Left forelimb (tissue), 1 donor: ENCODE measurements around the gene ITPRIPL1.
A peak's percentile ranks its signal among the peaks of the same experiment; 100 is the strongest.
"Not testable (repeated sequence)": the region's sequence is repeated elsewhere in the genome, so short reads cannot be mapped to it uniquely, and the experiment has no call there.

Experiments
- DNase-seq: peaks from one replicate; pipeline ENCODE4 v3.0.0-alpha.2; 2018; ENCODE audit warnings: low spot score

ITPRIPL1 gene, protein sequence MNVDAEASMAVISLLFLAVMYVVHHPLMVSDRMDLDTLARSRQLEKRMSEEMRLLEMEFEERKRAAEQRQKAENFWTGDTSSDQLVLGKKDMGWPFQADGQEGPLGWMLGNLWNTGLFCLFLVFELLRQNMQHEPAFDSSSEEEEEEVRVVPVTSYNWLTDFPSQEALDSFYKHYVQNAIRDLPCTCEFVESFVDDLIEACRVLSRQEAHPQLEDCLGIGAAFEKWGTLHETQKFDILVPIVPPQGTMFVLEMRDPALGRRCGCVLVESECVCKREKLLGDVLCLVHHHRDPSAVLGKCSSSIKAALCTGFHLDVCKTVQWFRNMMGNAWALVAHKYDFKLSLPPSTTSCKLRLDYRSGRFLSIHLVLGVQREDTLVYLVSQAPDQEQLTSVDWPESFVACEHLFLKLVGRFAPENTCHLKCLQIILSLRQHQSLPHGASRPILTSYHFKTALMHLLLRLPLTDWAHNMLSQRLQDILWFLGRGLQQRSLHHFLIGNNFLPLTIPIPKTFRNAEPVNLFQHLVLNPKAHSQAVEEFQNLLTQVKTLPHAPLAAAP

DNA sequence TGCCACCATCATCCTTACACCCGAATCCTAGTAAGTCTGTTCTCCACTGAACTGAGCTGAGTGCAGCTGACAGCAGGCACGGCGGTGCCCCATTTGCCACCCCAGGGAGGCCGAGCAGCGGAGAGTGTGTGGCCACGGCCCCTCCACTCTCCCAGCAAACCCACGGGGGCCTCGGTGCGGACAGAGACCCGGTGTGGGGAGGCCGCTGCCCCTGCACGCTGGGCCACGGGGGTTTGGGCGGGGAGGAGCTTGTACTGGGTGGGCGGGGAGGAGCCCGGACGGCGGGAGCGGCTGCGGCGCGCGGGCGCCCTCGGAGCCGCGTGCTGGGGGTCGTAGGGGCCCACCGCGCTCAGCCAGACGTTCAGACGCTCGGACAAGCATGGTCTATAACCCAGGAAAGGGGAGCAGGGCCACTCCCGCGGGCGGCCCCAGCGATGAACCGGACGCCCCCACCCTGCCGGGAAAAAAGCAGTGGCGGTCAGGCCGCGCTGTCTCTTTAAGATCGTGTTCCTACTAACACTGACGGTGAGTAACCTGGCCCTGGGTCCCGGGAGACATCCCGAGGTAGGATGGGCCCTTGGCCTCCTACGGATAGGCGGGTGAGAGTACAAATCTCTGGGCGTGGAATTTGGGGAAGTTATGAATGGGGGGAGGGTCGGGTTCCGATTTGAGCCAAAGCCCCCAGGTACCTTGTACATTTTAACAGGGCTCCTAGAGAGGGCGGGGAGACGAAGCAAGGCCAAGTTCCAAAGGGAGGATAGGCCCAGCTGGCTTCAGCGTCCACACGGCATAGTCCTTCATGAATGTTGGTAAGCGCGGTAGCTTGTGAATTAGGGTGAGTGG lies at the start of gene ITPRIPL1:
Gene ITPRIPL1 (plus strand): TSS at position 277 of the 843 bp plus-strand sequence. CDS start 523 bp downstream, at position 800.
- no peak for DNase-seq

DNA sequence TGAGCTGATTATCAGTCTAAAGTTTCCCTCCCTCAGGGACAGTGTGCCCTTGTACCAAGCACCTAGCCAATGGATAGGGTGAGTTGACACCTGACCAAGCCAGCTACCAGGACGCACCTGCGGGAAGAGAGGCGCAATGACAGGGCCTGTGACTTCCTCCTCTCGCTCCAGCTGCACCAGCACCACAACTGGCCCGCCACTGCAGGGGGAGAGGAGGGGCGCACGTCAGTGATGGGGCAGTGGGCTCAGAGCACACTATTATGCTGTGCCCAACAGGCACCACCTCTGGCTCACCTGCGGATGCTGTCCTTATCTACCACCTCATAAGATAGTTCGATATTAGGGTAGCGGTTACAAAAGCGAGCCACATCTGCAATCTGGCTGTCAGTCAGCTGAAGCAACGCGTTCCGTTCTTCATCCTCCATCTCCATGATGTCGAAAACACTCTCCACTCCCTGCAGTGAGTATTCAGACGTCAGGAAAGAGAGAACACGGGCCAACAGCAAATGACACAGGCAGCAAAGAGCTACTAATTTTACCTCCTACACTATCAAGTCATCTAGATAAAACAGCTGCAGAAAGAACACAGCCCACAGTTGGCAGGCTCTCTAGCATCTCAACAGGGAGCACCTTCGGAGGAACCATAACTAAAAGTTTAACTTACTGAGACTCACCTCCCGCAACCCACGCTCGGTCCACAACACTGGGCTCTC lies 48.2 kb upstream of the ITPRIPL1 start:
- no peak for DNase-seq

DNA sequence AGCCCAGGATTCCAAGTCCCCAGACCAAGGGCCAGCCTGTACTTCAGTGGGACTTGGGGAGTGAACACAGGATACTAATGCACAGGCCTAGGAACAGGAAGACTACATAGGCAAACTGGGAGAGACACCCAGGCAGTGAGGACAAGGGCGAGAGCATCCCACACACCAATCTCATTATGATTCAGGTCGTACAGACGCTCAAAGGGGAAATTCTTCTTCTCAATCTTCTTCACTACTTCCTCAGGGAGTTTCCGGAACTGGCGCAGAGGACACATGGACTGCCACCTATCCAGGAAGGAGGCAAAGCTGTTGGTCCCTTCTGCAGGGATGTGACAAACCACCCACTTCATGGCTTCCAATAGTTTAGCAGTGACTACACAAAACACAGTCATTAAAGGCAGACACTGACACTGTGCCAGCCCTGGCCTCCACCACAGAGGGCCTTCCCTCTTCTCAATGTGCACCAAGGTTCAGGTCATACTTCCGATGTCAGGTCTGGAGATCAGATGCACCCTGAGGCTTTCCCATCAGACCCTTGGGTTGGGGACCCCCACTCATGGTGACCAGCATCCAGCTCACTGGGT lies 37.8 kb upstream of the ITPRIPL1 start:
- DNase-seq: no peak

- DNase-seq: no peak
Measured at GRCh38 chr2:96291751-96292150, 33.4 kb upstream of the ITPRIPL1 start.

GRCh38 chr2:96294271-96294670 lies 30.8 kb upstream of the ITPRIPL1 start:
- DNase-seq: not testable (repeated sequence)

- no peak for DNase-seq
Measured at GRCh38 chr2:96296925-96297324, 28.2 kb upstream of the ITPRIPL1 start.

DNA sequence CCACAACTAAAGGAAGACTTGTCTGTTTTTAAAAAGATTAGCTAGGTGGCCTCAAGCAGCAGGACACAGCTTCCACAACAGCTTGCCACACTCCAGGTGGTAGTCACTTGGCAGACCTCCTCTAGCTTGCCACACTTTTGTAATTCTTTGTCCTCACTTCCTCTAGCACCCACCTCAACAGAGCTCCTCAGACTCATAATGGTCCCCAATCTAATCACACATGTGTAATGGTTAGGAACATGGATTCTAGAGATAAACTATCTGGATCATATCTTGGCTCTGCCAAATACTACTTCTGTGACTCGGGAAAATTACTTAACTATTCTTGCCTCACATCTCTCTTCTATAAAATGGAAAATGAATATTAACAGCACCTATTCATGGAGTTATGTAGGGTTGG lies 23.3 kb upstream of the ITPRIPL1 start:
- DNase-seq: no peak

DNA sequence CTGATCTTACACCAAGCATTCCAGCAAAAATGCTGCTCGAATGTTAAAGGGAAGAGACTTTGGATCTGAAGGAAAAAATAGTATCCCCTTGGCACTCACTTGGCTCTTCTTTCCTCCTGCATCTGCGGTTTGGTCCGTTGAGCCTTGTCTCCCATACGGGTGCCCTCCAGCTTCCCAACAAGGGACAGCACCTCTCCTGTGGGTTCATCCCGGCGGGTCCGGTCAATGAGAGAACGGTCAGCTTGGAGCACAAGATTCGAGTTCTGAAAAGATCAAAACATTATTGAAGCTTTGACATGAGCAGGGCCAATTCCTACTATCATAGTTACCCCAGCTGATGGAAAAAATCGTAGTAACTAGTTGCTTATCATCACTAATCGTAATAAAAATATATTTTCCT lies 20.5 kb upstream of the ITPRIPL1 start:
- no peak for DNase-seq

GRCh38 chr2:96305091-96305978 lies 19.8 kb upstream of the ITPRIPL1 start, which contains the start of gene SNRNP200:
Gene SNRNP200, minus strand, starts transcription at chr2:96305546. Its CDS starts 109 bp downstream, at chr2:96305437.
- DNase-seq: peak; percentile 93

DNA sequence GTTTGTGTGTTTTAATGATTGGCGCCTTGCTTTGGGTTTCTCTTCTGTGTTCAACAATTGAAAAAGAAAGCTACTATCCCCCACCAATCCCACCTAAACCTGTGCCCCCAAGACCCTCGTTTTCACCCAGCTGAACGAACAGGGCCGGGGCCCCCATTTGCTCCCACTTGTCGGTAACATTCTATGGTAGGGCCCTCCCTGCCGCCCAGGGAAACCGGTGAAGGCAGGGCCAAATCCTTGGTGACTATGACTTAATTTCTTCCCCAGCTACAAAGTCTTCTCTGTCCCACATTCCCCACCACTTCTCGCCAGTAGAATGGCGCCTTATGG lies 19.2 kb upstream of the ITPRIPL1 start:
- DNase-seq: no peak

GRCh38 chr2:96306370-96306769 lies 18.7 kb upstream of the ITPRIPL1 start:
- no peak for DNase-seq

- DNase-seq: no peak
Measured at GRCh38 chr2:96308248-96308647, 16.9 kb upstream of the ITPRIPL1 start.

DNA sequence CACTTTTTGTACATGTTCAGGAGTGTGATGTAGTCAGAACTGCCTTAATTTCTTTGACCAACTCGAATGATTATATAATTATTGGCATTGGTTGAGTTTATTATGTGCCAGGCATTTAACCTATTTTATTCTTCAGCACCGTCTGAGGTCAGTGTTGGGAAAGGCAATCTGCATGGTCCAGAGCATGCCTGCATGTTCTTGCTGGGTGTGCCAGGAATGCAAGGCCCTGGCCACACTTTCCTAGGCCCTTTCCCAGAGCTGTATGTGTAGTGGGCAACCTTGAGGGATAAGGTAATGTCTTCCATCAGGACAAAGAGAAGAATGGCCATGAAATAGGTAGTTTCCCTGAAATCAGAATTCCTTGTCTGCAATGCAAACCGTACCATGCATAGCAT lies 10.1 kb upstream of the ITPRIPL1 start:
- no peak for DNase-seq

DNA sequence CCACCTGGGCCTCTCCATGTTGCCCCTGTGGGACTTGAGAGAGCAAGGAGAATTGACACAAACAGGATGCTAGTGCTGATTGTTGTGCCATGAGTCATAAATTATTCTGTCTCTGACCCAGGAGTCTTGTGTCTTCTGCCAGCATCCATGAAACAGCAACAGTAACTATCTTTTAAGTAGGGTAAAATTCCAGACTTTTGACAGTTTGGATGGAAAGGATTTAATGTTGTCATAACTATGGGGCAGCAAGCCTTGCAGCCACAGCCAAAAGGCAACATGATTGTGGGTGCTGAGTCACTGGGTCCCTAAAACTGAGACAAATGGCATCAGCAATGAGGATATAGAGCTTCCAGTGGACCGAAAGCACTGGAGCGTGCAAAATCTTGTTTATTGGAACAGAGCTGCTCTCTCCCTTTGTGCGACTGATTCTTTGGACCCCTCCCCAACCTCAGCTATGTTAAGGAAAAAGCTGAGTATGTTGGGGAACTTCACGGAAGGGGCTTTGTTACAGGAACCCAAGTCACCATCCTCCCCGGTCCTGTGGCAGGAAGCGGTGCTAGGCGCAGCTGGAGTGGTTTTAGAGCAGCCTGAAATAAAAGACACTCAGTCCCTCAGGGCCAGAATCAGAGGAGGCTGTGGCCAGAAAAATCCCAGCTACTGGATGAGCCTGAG lies 9.6 kb upstream of the ITPRIPL1 start:
- DNase-seq: no peak

GRCh38 chr2:96316999-96317398 lies 8.1 kb upstream of the ITPRIPL1 start:
- no peak for DNase-seq

DNA sequence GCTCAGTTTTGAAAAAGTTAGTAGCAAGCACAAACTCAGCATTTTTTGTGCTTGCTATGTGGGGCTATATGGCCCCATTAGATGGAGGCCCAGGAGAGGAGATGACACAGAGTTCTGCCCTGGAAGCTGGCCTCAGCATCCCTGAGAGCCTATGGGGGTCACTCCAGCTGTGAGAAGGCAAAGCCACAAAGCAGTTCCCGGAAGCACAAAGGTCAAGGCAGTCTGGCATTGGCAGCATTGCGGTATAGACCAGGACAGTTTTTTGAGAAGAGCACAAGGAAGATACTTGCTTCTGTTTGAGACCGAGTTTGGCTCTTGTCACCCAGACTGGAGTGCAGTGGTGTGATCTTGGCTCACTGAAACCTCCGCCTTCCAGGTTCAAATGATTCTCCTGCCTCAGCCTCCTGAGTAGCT lies 7.5 kb upstream of the ITPRIPL1 start:
- no peak for DNase-seq

GRCh38 chr2:96318723-96319122 lies 6.4 kb upstream of the ITPRIPL1 start:
- DNase-seq: no peak

DNA sequence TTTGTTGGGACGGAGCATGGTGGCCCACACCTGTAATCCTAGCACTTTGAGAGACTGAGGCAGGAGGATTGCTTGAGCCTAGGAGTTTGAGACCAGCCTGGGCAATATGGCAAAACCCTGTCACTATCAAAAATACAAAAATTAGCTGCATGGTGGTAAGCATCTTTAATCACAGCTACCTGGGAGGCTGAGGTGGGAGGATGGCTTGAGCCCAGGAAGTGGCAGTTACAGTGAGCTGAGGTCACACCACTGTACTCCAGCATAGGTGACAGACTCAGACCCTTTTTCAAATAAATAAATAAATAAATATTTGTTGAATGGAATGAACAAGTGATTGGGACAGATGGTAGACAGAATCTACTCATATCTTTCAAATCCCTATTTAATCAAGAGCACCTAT lies 5.7 kb upstream of the ITPRIPL1 start:
- DNase-seq: no peak

GRCh38 chr2:96320326-96320725 lies 4.8 kb upstream of the ITPRIPL1 start:
- DNase-seq: no peak
